Measurements from ENCODE around the gene RPAP2. TPM values are rescaled to one million over a fixed set of nuclear protein-coding genes. Genes with fewer than 3 reads are reported as not detected.

The RPAP2 gene
- total RNA-seq, 1 experiment from 2014 or later, result 19.8 TPM

DNA sequence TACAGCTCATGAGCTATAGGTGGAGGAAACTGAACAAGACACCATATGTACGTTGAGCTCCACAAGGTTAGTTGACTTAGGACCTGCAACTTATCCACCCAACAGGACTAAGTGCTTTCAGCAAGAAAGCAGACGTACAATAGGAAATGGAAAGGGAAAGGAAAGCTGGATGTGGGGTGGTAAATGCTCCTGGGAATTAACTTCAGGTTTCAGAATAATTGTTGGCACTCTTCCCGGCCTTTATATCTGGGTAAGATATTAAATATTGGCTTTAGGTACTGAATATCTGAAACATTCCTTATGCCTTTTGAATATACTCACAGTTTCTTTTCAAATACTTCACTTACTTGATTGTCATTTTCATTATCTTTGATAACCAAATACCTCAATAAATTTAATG is 36.3 kb upstream of the RPAP2 start:
- Mint-ChIP-seq H3K9me3 (no peaks in the 10 kb centered on the region), H3K27me3 (ENCODE audit: low read depth) (no peaks in the 10 kb centered on the region), H3K4me3 (no peak overlapping the region), H3K36me3 (peaks cover 46% of the 10 kb centered on the region), H3K27ac (no peak overlapping the region), H3K4me1 (no peaks in the 10 kb centered on the region)
- ATAC-seq (no peak), DNase-seq (ENCODE audit: low spot score) (no peak)
- CTCF ChIA-PET, result interaction anchor here (0.5 kb wide), 1 partner anchor 253 kb away, joined by 4 read pairs; no protein-coding TSS in a partner anchor
- no peak for TF ChIP-seq ZNF121 (CRISPR knock-in tag; IDR thresholded peaks at IDR 0.05)
- TF ChIP-seq SOX15 (CRISPR knock-in tag; IDR thresholded peaks at IDR 0.05), result no peak
- TF ChIP-seq ZNF138 (CRISPR knock-in tag; conservative IDR thresholded peaks at IDR 0.05), result no peak
- TF ChIP-seq NFYB (CRISPR knock-in tag; conservative IDR thresholded peaks at IDR 0.05; ENCODE audit: low read depth), result no peak
- TF ChIP-seq CBFB (CRISPR knock-in tag; IDR thresholded peaks at IDR 0.05; ENCODE audit: low read depth), result no peak
- TF ChIP-seq, protein P1, sequence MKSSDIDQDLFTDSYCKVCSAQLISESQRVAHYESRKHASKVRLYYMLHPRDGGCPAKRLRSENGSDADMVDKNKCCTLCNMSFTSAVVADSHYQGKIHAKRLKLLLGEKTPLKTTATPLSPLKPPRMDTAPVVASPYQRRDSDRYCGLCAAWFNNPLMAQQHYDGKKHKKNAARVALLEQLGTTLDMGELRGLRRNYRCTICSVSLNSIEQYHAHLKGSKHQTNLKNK (CRISPR knock-in tag; IDR thresholded peaks at IDR 0.05), result no peak
- TF ChIP-seq GTF2I (CRISPR knock-in tag; conservative IDR thresholded peaks at IDR 0.05), result no peak
- TF ChIP-seq, protein P2, sequence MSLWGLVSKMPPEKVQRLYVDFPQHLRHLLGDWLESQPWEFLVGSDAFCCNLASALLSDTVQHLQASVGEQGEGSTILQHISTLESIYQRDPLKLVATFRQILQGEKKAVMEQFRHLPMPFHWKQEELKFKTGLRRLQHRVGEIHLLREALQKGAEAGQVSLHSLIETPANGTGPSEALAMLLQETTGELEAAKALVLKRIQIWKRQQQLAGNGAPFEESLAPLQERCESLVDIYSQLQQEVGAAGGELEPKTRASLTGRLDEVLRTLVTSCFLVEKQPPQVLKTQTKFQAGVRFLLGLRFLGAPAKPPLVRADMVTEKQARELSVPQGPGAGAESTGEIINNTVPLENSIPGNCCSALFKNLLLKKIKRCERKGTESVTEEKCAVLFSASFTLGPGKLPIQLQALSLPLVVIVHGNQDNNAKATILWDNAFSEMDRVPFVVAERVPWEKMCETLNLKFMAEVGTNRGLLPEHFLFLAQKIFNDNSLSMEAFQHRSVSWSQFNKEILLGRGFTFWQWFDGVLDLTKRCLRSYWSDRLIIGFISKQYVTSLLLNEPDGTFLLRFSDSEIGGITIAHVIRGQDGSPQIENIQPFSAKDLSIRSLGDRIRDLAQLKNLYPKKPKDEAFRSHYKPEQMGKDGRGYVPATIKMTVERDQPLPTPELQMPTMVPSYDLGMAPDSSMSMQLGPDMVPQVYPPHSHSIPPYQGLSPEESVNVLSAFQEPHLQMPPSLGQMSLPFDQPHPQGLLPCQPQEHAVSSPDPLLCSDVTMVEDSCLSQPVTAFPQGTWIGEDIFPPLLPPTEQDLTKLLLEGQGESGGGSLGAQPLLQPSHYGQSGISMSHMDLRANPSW (CRISPR knock-in tag; conservative IDR thresholded peaks at IDR 0.05; ENCODE audit: low read depth), result no peak
- no peak for TF ChIP-seq FOXJ3 (CRISPR knock-in tag; IDR thresholded peaks at IDR 0.05; ENCODE audit: borderline replicate concordance)
- POLR2A ChIA-PET, result no interaction called here

DNA sequence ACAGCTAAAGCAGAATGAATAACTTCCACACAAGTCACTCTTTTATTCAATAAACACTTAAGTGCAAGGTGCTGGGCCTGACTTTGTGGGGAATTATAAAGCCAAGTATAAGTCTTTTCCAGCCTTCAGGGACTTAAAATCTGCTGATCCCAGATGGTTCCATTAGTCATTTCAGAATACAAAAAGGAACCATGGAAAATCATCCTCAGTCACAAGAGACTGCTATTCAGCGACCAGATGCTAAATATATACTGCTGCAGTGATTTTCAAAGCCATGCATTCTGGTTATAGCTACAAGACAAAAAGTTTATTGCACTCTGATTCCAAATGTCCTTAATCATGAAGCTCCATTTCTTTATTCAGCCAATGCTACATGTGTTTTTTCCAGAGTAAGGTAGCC is 25.8 kb upstream of the RPAP2 start:
- DNase-seq (ENCODE audit: low spot score) (no peak), ATAC-seq (no peak)
- H3K4me1 Mint-ChIP-seq, result no peaks in the 10 kb centered on the region
- H3K36me3 Mint-ChIP-seq, result peaks cover 43% of the 10 kb centered on the region
- no peaks in the 10 kb centered on the region for H3K9me3 Mint-ChIP-seq
- TF ChIP-seq CTCF (IDR thresholded peaks at IDR 0.05) (no peak), FOXP1 (CRISPR knock-in tag; IDR thresholded peaks at IDR 0.05; ENCODE audit: borderline replicate concordance) (no peak), NR3C1 (CRISPR knock-in tag; conservative IDR thresholded peaks at IDR 0.05; ENCODE audit: low read depth) (no peak)
- TF ChIP-seq, protein P3, sequence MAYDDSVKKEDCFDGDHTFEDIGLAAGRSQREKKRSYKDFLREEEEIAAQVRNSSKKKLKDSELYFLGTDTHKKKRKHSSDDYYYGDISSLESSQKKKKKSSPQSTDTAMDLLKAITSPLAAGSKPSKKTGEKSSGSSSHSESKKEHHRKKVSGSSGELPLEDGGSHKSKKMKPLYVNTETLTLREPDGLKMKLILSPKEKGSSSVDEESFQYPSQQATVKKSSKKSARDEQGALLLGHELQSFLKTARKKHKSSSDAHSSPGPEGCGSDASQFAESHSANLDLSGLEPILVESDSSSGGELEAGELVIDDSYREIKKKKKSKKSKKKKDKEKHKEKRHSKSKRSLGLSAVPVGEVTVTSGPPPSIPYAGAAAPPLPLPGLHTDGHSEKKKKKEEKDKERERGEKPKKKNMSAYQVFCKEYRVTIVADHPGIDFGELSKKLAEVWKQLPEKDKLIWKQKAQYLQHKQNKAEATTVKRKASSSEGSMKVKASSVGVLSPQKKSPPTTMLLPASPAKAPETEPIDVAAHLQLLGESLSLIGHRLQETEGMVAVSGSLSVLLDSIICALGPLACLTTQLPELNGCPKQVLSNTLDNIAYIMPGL (CRISPR knock-in tag; IDR thresholded peaks at IDR 0.05), result no peak
- TF ChIP-seq, protein P4, sequence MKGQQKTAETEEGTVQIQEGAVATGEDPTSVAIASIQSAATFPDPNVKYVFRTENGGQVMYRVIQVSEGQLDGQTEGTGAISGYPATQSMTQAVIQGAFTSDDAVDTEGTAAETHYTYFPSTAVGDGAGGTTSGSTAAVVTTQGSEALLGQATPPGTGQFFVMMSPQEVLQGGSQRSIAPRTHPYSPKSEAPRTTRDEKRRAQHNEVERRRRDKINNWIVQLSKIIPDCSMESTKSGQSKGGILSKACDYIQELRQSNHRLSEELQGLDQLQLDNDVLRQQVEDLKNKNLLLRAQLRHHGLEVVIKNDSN (CRISPR knock-in tag; IDR thresholded peaks at IDR 0.05), result no peak
- ChIA-PET CTCF (interaction anchor here (0.7 to 1.3 kb wide), 2 partner anchors 19 to 785 kb away, joined by 4 to 5 read pairs; no protein-coding TSS in a partner anchor), POLR2A (interaction anchor here (0.6 kb wide), 1 partner anchor 324 kb away, joined by 3 read pairs; no protein-coding TSS in a partner anchor)
- no peaks in the 10 kb centered on the region for H3K27me3 Mint-ChIP-seq (ENCODE audit: low read depth)
- no peak overlapping the region for H3K27ac Mint-ChIP-seq
- H3K4me3 Mint-ChIP-seq, result no peak overlapping the region

- H3K27me3 Mint-ChIP-seq (ENCODE audit: low read depth), result no peaks in the 10 kb centered on the region
- no peak for DNase-seq (ENCODE audit: low spot score)
- no peaks in the 10 kb centered on the region for H3K9me3 Mint-ChIP-seq
- ChIA-PET POLR2A (no interaction called here), CTCF (no interaction called here)
- no peaks in the 10 kb centered on the region for H3K4me1 Mint-ChIP-seq
- H3K27ac Mint-ChIP-seq, result no peak overlapping the region
- no peak overlapping the region for H3K4me3 Mint-ChIP-seq
- ATAC-seq, result no peak
- H3K36me3 Mint-ChIP-seq, result peaks cover 39% of the 10 kb centered on the region
- TF ChIP-seq MLX (CRISPR knock-in tag; IDR thresholded peaks at IDR 0.05), result no peak
- TF ChIP-seq SOX15 (CRISPR knock-in tag; IDR thresholded peaks at IDR 0.05), result no peak
- TF ChIP-seq, protein P5, sequence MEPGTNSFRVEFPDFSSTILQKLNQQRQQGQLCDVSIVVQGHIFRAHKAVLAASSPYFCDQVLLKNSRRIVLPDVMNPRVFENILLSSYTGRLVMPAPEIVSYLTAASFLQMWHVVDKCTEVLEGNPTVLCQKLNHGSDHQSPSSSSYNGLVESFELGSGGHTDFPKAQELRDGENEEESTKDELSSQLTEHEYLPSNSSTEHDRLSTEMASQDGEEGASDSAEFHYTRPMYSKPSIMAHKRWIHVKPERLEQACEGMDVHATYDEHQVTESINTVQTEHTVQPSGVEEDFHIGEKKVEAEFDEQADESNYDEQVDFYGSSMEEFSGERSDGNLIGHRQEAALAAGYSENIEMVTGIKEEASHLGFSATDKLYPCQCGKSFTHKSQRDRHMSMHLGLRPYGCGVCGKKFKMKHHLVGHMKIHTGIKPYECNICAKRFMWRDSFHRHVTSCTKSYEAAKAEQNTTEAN (CRISPR knock-in tag; IDR thresholded peaks at IDR 0.05), result no peak
- TF ChIP-seq FOXP1 (CRISPR knock-in tag; IDR thresholded peaks at IDR 0.05; ENCODE audit: borderline replicate concordance), result no peak
- TF ChIP-seq ZNF425 (CRISPR knock-in tag; conservative IDR thresholded peaks at IDR 0.05), result no peak
- TF ChIP-seq, protein P6, sequence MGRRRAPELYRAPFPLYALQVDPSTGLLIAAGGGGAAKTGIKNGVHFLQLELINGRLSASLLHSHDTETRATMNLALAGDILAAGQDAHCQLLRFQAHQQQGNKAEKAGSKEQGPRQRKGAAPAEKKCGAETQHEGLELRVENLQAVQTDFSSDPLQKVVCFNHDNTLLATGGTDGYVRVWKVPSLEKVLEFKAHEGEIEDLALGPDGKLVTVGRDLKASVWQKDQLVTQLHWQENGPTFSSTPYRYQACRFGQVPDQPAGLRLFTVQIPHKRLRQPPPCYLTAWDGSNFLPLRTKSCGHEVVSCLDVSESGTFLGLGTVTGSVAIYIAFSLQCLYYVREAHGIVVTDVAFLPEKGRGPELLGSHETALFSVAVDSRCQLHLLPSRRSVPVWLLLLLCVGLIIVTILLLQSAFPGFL (CRISPR knock-in tag; IDR thresholded peaks at IDR 0.05; ENCODE audit: borderline replicate concordance), result no peak
- no peak for TF ChIP-seq ZBTB21 (CRISPR knock-in tag; IDR thresholded peaks at IDR 0.05; ENCODE audit: borderline replicate concordance)
Measured at GRCh38 chr1:92274939-92275338, 23.9 kb upstream of the RPAP2 start.

Measured in WTC11 (cell line).